Erythroblast (primary cell): Measurements from ENCODE around the gene PANX3.

Experiments
- GATA1 ChIP-seq: IDR thresholded peaks from 2 replicates; pipeline ENCODE4 v1.6.1; 2011; ENCODE audit warnings: low read depth, mild to moderate bottlenecking, control low read depth, low read length, moderate library complexity
- POLR2A ChIP-seq: IDR thresholded peaks from 2 replicates; pipeline ENCODE4 v1.6.1; 2011; ENCODE audit warnings: mild to moderate bottlenecking, low read length

GRCh38 chr11:124583781-124584180 lies 27.4 kb upstream of the PANX3 start:
- no peak for TF ChIP-seq POLR2A
- no peak for TF ChIP-seq GATA1
